Measurements from ENCODE around the gene AHCYL2. TPM values are rescaled to one million over a fixed set of nuclear protein-coding genes. Genes with fewer than 3 reads are reported as not detected.

Gene AHCYL2
- total and polyA plus RNA-seq, 2 donors (not counting 1 experiment from before 2014, with no cell fraction given), result 8.8 to 26.2 TPM

DNA sequence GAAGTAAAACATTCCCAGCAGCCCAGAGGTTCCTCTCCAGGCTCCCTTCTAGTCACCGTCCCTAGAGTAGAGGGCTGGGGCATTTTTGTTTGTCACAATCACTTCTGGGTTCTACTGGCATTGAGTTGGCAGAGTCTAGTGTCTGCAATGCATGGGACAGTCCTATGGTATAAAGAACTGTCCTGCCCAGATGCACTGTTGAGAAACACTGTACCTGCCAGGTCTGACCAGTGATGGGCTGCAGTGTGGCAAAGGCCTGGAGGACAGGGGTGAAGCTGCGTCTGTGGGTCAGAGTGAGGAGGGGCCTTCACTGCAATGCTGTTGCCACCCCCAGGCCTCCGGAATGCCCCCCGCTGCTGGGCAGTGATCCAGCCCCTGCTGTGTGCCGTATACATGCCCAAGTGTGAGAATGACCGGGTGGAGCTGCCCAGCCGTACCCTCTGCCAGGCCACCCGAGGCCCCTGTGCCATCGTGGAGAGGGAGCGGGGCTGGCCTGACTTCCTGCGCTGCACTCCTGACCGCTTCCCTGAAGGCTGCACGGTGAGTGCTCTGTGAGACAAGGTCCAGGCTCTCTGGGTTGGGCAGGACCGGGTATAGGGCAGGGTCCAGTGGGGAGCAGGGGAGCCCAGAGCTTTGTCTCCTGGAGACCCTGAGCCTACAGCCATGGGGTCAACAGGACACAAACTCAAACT, 21.6 kb upstream of the AHCYL2 start:
- ChIA-PET POLR2A (no interaction called here), CTCF (interaction anchor here (3.0 kb wide), 1 partner anchor 15 kb away, joined by 14 read pairs; no protein-coding TSS in a partner anchor)
- Histone ChIP-seq H4K20me1 (ENCODE audit: control insufficient read depth, insufficient read depth, low read length, poor library complexity, severe bottlenecking) (no peaks in the 10 kb centered on the region), H3K9me3 (ENCODE audit: control extremely low read depth in 1 of 3, control insufficient read depth in 2 of 3, insufficient read depth in 1 of 3, low read length in 2 of 3) (no peaks in the 10 kb centered on the region), H3K36me3 (replicated peaks in 1 of 2; ENCODE audit: control extremely low read depth in 1 of 2, control insufficient read depth in 1 of 2, extremely low read depth in 1 of 2, insufficient read depth in 2 of 2, low read length in 1 of 2) (no peaks in the 10 kb centered on the region), H3K79me2 (ENCODE audit: control insufficient read depth, insufficient read depth, low read length) (no peaks in the 10 kb centered on the region), H2AFZ (ENCODE audit: insufficient read depth, low read depth, low read length, poor library complexity, severe bottlenecking) (no peak overlapping the region), H3K4me2 (replicated peaks; ENCODE audit: low read depth, low read length, poor library complexity, severe bottlenecking) (no peak overlapping the region), H3K27me3 (replicated peaks in 1 of 4; ENCODE audit: control extremely low read depth in 1 of 4, control insufficient read depth in 3 of 4, insufficient read depth in 4 of 4, low read length in 3 of 4) (no peaks in the 10 kb centered on the region), H3K9ac (ENCODE audit: low read length) (no peak overlapping the region), H3K4me3 (ENCODE audit: control extremely low read depth in 1 of 5, extremely low read depth in 1 of 5, insufficient read depth in 1 of 5, low read depth in 2 of 5, low read length in 4 of 5) (no peak overlapping the region), H3K27ac (ENCODE audit: low read length in 2 of 2) (no peak overlapping the region), H3K4me1 (ENCODE audit: control insufficient read depth in 2 of 2, insufficient read depth in 2 of 2, low read length in 2 of 2) (no peaks in the 10 kb centered on the region)
- WGBS (ENCODE audit: insufficient coverage), result 99% methylated on average over 14 of the region's 14 CpGs
- TF ChIP-seq, protein P1, sequence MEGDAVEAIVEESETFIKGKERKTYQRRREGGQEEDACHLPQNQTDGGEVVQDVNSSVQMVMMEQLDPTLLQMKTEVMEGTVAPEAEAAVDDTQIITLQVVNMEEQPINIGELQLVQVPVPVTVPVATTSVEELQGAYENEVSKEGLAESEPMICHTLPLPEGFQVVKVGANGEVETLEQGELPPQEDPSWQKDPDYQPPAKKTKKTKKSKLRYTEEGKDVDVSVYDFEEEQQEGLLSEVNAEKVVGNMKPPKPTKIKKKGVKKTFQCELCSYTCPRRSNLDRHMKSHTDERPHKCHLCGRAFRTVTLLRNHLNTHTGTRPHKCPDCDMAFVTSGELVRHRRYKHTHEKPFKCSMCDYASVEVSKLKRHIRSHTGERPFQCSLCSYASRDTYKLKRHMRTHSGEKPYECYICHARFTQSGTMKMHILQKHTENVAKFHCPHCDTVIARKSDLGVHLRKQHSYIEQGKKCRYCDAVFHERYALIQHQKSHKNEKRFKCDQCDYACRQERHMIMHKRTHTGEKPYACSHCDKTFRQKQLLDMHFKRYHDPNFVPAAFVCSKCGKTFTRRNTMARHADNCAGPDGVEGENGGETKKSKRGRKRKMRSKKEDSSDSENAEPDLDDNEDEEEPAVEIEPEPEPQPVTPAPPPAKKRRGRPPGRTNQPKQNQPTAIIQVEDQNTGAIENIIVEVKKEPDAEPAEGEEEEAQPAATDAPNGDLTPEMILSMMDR (IDR thresholded peaks at IDR 0.05), result no peak
- no peak for TF ChIP-seq EZH2 (IDR thresholded peaks at IDR 0.05; ENCODE audit: borderline replicate concordance, insufficient read depth, low read depth, low read length, poor library complexity, severe bottlenecking)
- H3K4me3 Mint-ChIP-seq, result no peak overlapping the region
- H3K27ac Mint-ChIP-seq, result no peak overlapping the region
- no peaks in the 10 kb centered on the region for H3K27me3 Mint-ChIP-seq
- H3K9me3 Mint-ChIP-seq (ENCODE audit: insufficient read depth), result no peaks in the 10 kb centered on the region
- ATAC-seq (ENCODE audit: low read depth), result no peak
- intact Hi-C loops (cut with micrococcal nuclease), result no loop called here
- DNase-seq, result no peak
- H3K4me1 Mint-ChIP-seq, result peaks cover 4% of the 10 kb centered on the region

DNA sequence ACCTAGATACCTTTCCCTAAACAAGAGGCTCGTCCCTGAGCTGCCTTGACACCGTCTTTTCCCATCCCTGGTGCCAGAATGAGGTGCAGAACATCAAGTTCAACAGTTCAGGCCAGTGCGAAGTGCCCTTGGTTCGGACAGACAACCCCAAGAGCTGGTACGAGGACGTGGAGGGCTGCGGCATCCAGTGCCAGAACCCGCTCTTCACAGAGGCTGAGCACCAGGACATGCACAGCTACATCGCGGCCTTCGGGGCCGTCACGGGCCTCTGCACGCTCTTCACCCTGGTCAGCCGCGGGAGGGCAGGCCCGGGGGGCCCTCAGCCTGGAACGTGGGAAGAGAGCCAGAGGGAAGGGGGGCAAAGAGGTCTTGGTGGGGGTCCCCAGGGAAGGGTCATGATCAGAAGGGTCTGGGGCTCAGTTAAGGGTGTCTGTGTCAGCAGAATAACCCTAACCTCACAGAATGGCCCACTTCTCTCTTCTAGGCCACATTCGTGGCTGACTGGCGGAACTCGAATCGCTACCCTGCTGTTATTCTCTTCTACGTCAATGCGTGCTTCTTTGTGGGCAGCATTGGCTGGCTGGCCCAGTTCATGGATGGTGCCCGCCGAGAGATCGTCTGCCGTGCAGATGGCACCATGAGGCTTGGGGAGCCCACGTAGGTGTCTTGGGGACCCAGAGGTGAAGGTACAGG, 19.6 kb upstream of the AHCYL2 start:
- Mint-ChIP-seq H3K4me1 (peaks cover 3% of the 10 kb centered on the region), H3K4me3 (peak overlapping the region; percentile 39), H3K27ac (peak overlapping the region; percentile 46), H3K27me3 (no peaks in the 10 kb centered on the region), H3K9me3 (ENCODE audit: insufficient read depth) (no peaks in the 10 kb centered on the region)
- TF ChIP-seq EZH2 (IDR thresholded peaks at IDR 0.05; ENCODE audit: borderline replicate concordance, insufficient read depth, low read depth, low read length, poor library complexity, severe bottlenecking), result no peak
- TF ChIP-seq, protein P1 (IDR thresholded peaks at IDR 0.05), result no peak
- Histone ChIP-seq H3K4me1 (ENCODE audit: control insufficient read depth in 2 of 2, insufficient read depth in 2 of 2, low read length in 2 of 2) (no peaks in the 10 kb centered on the region), H3K79me2 (ENCODE audit: control insufficient read depth, insufficient read depth, low read length) (no peaks in the 10 kb centered on the region), H3K9me3 (ENCODE audit: control extremely low read depth in 1 of 3, control insufficient read depth in 2 of 3, insufficient read depth in 1 of 3, low read length in 2 of 3) (no peaks in the 10 kb centered on the region), H3K4me3 (ENCODE audit: control extremely low read depth in 1 of 5, extremely low read depth in 1 of 5, insufficient read depth in 1 of 5, low read depth in 2 of 5, low read length in 4 of 5) (no peak overlapping the region), H3K36me3 (replicated peaks in 1 of 2; ENCODE audit: control extremely low read depth in 1 of 2, control insufficient read depth in 1 of 2, extremely low read depth in 1 of 2, insufficient read depth in 2 of 2, low read length in 1 of 2) (no peaks in the 10 kb centered on the region), H3K9ac (ENCODE audit: low read length) (no peak overlapping the region), H2AFZ (ENCODE audit: insufficient read depth, low read depth, low read length, poor library complexity, severe bottlenecking) (peak overlapping the region; percentile 2), H3K4me2 (replicated peaks; ENCODE audit: low read depth, low read length, poor library complexity, severe bottlenecking) (no peak overlapping the region), H4K20me1 (ENCODE audit: control insufficient read depth, insufficient read depth, low read length, poor library complexity, severe bottlenecking) (no peaks in the 10 kb centered on the region), H3K27ac (ENCODE audit: low read length in 2 of 2) (no peak overlapping the region), H3K27me3 (replicated peaks in 1 of 4; ENCODE audit: control extremely low read depth in 1 of 4, control insufficient read depth in 3 of 4, insufficient read depth in 4 of 4, low read length in 3 of 4) (no peaks in the 10 kb centered on the region)
- WGBS (ENCODE audit: insufficient coverage), result 84% methylated on average over 18 of the region's 29 CpGs
- ATAC-seq (ENCODE audit: low read depth) (peak; percentile 55), DNase-seq (no peak)
- ChIA-PET CTCF (interaction anchor here (1.9 to 3.0 kb wide), 2 partner anchors 13 to 42 kb away, joined by 5 to 14 read pairs; no protein-coding TSS in a partner anchor), POLR2A (no interaction called here)
- intact Hi-C loops (cut with micrococcal nuclease), result no loop called here

All from B cell (primary cell).